Osteoblast (primary cell): Measurements from ENCODE around the gene NKAIN1. TPM values are rescaled to one million over a fixed set of nuclear protein-coding genes. Genes with fewer than 3 reads are reported as not detected.

Experiments
- DNase-seq: peaks from one replicate; pipeline ENCODE4 v3.0.0; 2011; ENCODE audit warnings: low spot score, mixed read lengths; ENCODE audit not compliant: insufficient read length; ENCODE audit errors: missing footprints
- H2AFZ ChIP-seq: 2 replicates; pipeline ENCODE4 v1.6.0; 2011; ENCODE audit warnings: mild to moderate bottlenecking, low read length
- H3K27ac ChIP-seq: 2 replicates; pipeline ENCODE4 v1.5.1; 2011; ENCODE audit warnings: mild to moderate bottlenecking, low read depth, low read length, moderate library complexity
- H3K27me3 ChIP-seq: 2 replicates; pipeline ENCODE4 v1.6.0; 2012; ENCODE audit warnings: mild to moderate bottlenecking, control low read depth, inconsistent platforms, low read length, moderate library complexity; ENCODE audit not compliant: insufficient read depth
- H3K36me3 ChIP-seq: 2 replicates; pipeline ENCODE4 v1.5.1; 2011; ENCODE audit warnings: mild to moderate bottlenecking, low read length, control low read depth, moderate library complexity; ENCODE audit not compliant: insufficient read depth
- H3K4me1 ChIP-seq: 2 replicates; pipeline ENCODE4 v1.5.1; 2011; ENCODE audit warnings: mild to moderate bottlenecking, low read length, control low read depth, moderate library complexity; ENCODE audit not compliant: insufficient read depth
- H3K4me2 ChIP-seq: 2 replicates; pipeline ENCODE4 v1.6.0; 2011; ENCODE audit warnings: mild to moderate bottlenecking, low read length; ENCODE audit not compliant: insufficient read depth
- H3K4me3 ChIP-seq: fragments of 200-600 bp; sonication (generic); 3 replicates; pipeline ENCODE4 v1.5.1; 2012; ENCODE audit warnings: mild to moderate bottlenecking, low read length, inconsistent platforms; ENCODE audit not compliant: insufficient read depth
- H3K79me2 ChIP-seq: 2 replicates; pipeline ENCODE4 v1.6.0; 2012; ENCODE audit warnings: mild to moderate bottlenecking, low read length, control low read depth, inconsistent platforms; ENCODE audit not compliant: insufficient read depth
- H3K9me3 ChIP-seq: 2 replicates; pipeline ENCODE4 v1.5.1; 2011; ENCODE audit warnings: low read depth, low read length, control low read depth
- H4K20me1 ChIP-seq: 2 replicates; pipeline ENCODE4 v1.6.0; 2012; ENCODE audit warnings: mild to moderate bottlenecking, low read length, control low read depth; ENCODE audit not compliant: insufficient read depth
- total RNA-seq: library from RNA; depleted of rRNA; stranded (reverse); fragments of >200 nt; gene quantifications from 2 replicates; pipeline ENCODE4 v1.2.3, GENCODE V29; 2012
- TF ChIP-seq, protein P1 (sequence below): IDR thresholded peaks from 2 replicates; pipeline ENCODE4 v1.5.1; 2011; ENCODE audit warnings: mild to moderate bottlenecking, low read depth, low read length, moderate library complexity; ENCODE audit errors: extremely low read depth

Gene NKAIN1
- total RNA-seq, 1 donor: not detected

DNA sequence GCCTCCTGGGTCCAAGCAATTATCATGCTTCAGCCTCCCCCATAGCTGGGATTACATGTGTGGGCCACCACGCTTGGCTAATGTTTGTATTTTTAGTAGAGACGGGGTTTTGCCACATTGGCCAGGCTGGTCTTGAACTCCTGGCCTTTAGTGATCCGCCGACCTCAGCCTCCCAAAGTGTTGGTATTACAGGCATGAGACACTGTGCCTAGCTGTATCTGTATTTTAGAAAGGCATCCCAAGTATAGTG, 69.3 kb downstream of the NKAIN1 start:
- H3K79me2 ChIP-seq: no peaks in the 10 kb centered on the region
- peak overlapping the region; percentile 79 for H3K27ac ChIP-seq
- H3K4me1 ChIP-seq: peaks cover 8% of the 10 kb centered on the region
- H3K36me3 ChIP-seq: no peaks in the 10 kb centered on the region
- peak overlapping the region; percentile 78 for H2AFZ ChIP-seq
- no peak overlapping the region for H3K4me3 ChIP-seq
- no peaks in the 10 kb centered on the region for H4K20me1 ChIP-seq
- no peak overlapping the region for H3K4me2 ChIP-seq
- no peaks in the 10 kb centered on the region for H3K9me3 ChIP-seq
- TF ChIP-seq, protein P1, sequence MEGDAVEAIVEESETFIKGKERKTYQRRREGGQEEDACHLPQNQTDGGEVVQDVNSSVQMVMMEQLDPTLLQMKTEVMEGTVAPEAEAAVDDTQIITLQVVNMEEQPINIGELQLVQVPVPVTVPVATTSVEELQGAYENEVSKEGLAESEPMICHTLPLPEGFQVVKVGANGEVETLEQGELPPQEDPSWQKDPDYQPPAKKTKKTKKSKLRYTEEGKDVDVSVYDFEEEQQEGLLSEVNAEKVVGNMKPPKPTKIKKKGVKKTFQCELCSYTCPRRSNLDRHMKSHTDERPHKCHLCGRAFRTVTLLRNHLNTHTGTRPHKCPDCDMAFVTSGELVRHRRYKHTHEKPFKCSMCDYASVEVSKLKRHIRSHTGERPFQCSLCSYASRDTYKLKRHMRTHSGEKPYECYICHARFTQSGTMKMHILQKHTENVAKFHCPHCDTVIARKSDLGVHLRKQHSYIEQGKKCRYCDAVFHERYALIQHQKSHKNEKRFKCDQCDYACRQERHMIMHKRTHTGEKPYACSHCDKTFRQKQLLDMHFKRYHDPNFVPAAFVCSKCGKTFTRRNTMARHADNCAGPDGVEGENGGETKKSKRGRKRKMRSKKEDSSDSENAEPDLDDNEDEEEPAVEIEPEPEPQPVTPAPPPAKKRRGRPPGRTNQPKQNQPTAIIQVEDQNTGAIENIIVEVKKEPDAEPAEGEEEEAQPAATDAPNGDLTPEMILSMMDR: no peak
- no peak for DNase-seq
- no peaks in the 10 kb centered on the region for H3K27me3 ChIP-seq

DNA sequence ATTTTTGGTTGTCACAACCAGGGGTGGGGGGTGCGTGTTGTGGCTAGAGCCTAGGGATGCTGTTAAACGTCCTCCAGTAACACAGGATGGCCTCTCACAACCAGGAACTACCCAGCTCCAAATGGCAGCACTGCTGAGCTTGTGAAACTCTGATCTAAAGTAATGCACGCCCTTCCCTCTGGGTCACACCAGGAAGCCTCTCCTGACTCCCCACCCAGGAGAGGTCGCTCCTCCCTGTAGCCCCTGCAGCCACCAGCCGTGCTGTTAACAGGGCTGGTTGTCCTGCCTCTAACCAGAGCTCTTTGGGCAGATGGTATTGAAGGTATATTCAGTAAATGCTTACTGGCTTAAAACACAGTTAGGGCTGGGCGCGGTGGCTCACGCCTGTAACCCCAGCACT, 73.2 kb downstream of the NKAIN1 start:
- H2AFZ ChIP-seq: no peak overlapping the region
- H3K9me3 ChIP-seq: no peaks in the 10 kb centered on the region
- H3K27ac ChIP-seq: no peak overlapping the region
- no peak overlapping the region for H3K4me2 ChIP-seq
- no peaks in the 10 kb centered on the region for H3K79me2 ChIP-seq
- H3K36me3 ChIP-seq: no peaks in the 10 kb centered on the region
- H3K4me1 ChIP-seq: peaks cover 8% of the 10 kb centered on the region
- H3K4me3 ChIP-seq: no peak overlapping the region
- peaks cover 4% of the 10 kb centered on the region for H3K27me3 ChIP-seq
- TF ChIP-seq, protein P1: no peak
- H4K20me1 ChIP-seq: no peaks in the 10 kb centered on the region
- no peak for DNase-seq

DNA sequence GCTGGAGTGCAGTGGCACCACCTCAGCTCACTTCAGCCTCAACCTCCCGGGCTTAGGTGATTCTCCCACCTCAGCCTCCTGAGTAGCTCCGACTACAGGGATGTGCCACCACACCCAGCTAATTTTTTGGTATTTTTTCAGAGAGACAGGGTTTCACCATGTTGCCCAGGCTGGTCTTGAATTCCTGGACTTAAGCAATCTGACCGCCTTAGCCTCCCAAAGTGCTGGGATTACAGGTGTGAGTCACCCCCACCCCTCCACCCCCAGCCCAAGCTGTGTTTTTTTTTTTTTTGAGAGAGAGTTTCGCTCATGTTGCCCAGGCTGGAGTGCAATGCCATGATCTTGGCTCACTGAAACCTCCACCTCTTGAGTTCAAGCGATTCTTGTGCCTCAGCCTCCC, 75.4 kb downstream of the NKAIN1 start:
- H3K4me1 ChIP-seq: no peaks in the 10 kb centered on the region
- H3K79me2 ChIP-seq: no peaks in the 10 kb centered on the region
- H3K4me2 ChIP-seq: no peak overlapping the region
- TF ChIP-seq, protein P1: no peak
- peaks cover 4% of the 10 kb centered on the region for H3K27me3 ChIP-seq
- H3K36me3 ChIP-seq: no peaks in the 10 kb centered on the region
- DNase-seq: no peak
- no peaks in the 10 kb centered on the region for H4K20me1 ChIP-seq
- no peak overlapping the region for H2AFZ ChIP-seq
- H3K9me3 ChIP-seq: no peaks in the 10 kb centered on the region
- no peak overlapping the region for H3K27ac ChIP-seq
- no peak overlapping the region for H3K4me3 ChIP-seq

DNA sequence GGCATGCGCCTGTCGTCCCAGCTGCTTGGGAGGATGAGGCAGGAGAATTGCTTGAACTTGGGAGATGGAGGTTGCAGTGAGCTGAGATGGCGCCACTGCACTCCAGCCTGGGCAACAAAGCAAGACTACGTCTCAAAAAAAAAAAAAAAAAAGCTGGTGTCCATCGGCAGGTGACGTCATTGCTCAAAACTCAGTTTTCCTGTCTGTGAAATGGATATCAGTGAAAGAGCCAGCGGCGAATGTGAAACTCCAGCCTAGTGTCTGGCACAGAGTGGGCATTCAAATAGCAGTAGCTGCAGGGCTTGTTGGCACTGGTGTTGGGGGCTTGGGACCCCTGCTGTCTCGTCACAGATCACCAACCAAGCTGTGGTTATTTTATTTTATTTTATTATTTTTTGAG, 75.8 kb downstream of the NKAIN1 start:
- H4K20me1 ChIP-seq: no peaks in the 10 kb centered on the region
- H3K4me3 ChIP-seq: no peak overlapping the region
- no peak overlapping the region for H3K4me2 ChIP-seq
- no peaks in the 10 kb centered on the region for H3K9me3 ChIP-seq
- H3K79me2 ChIP-seq: no peaks in the 10 kb centered on the region
- DNase-seq: no peak
- TF ChIP-seq, protein P1: no peak
- H3K4me1 ChIP-seq: no peaks in the 10 kb centered on the region
- no peak overlapping the region for H3K27ac ChIP-seq
- no peaks in the 10 kb centered on the region for H3K36me3 ChIP-seq
- peaks cover 4% of the 10 kb centered on the region for H3K27me3 ChIP-seq
- no peak overlapping the region for H2AFZ ChIP-seq
